Measurements from ENCODE around the gene VPS26B. TPM values are rescaled to one million over a fixed set of nuclear protein-coding genes. Genes with fewer than 3 reads are reported as not detected.

Gene VPS26B
- total RNA-seq, 1 experiment from 2014 or later: 29.3 TPM

- no peak for TF ChIP-seq IRF1 (CRISPR knock-in tag; IDR thresholded peaks at IDR 0.05)
These were observed 22.2 kb downstream of the VPS26B start (continued) for GRCh38 chr11:134246678-134247077.

- Mint-ChIP-seq H3K4me1 (peaks cover 12% of the 10 kb centered on the region), H3K27ac (no peak overlapping the region)
- CTCF ChIA-PET: interaction anchor here (1.0 kb wide), 1 partner anchor 13 kb away, joined by 3 read pairs; no protein-coding TSS in a partner anchor
- TF ChIP-seq MLX (CRISPR knock-in tag; IDR thresholded peaks at IDR 0.05): no peak
- TF ChIP-seq USF2 (CRISPR knock-in tag; IDR thresholded peaks at IDR 0.05): no peak
- TF ChIP-seq TEAD1 (CRISPR knock-in tag; IDR thresholded peaks at IDR 0.05): no peak
- TF ChIP-seq ZNF532 (CRISPR knock-in tag; IDR thresholded peaks at IDR 0.05; ENCODE audit: borderline replicate concordance): no peak
- no peak for TF ChIP-seq ELF4 (CRISPR knock-in tag; IDR thresholded peaks at IDR 0.05; ENCODE audit: low read depth)
- no peak for TF ChIP-seq ATF6 (CRISPR knock-in tag; IDR thresholded peaks at IDR 0.05)
- no peak for TF ChIP-seq FOXJ3 (CRISPR knock-in tag; IDR thresholded peaks at IDR 0.05; ENCODE audit: borderline replicate concordance)
- no peak for TF ChIP-seq AR (CRISPR knock-in tag; IDR thresholded peaks at IDR 0.05)
- no peak for TF ChIP-seq IRF1 (CRISPR knock-in tag; IDR thresholded peaks at IDR 0.05)
- TF ChIP-seq USF1 (CRISPR knock-in tag; IDR thresholded peaks at IDR 0.05): no peak
- TF ChIP-seq CREM (CRISPR knock-in tag; IDR thresholded peaks at IDR 0.05): no peak
- no peak for TF ChIP-seq NFYB (CRISPR knock-in tag; conservative IDR thresholded peaks at IDR 0.05; ENCODE audit: low read depth)
- no peak for TF ChIP-seq ZNF423 (CRISPR knock-in tag; IDR thresholded peaks at IDR 0.05)
- no peak for TF ChIP-seq ZBTB43 (CRISPR knock-in tag; IDR thresholded peaks at IDR 0.05)
- no peak for TF ChIP-seq CTCF (IDR thresholded peaks at IDR 0.05)
- no peak for TF ChIP-seq OVOL2 (CRISPR knock-in tag; IDR thresholded peaks at IDR 0.05; ENCODE audit: borderline replicate concordance)
- no peak for TF ChIP-seq NR1H2 (CRISPR knock-in tag; IDR thresholded peaks at IDR 0.05)
These were observed 24.5 kb downstream of the VPS26B start for GRCh38 chr11:134248910-134249480.

More at GRCh38 chr11:134248910-134249480, 24.5 kb downstream of the VPS26B start:
- POLR2A ChIA-PET: no interaction called here
- H3K4me3 Mint-ChIP-seq: no peak overlapping the region
- H3K9me3 Mint-ChIP-seq: no peaks in the 10 kb centered on the region
- DNase-seq (ENCODE audit: low spot score) (no peak), ATAC-seq (no peak)
- no peaks in the 10 kb centered on the region for H3K27me3 Mint-ChIP-seq (ENCODE audit: low read depth)
- H3K36me3 Mint-ChIP-seq: peaks cover 36% of the 10 kb centered on the region
